ENCODE results near the gene EEF1A2.

GRCh38 chr20:63507083-63507743 lies 8.3 kb upstream of the EEF1A2 start:
- TF ChIP-seq POLR2A (IDR thresholded peaks at IDR 0.05) (no peak), CTCF (IDR thresholded peaks at IDR 0.05) (no peak)
